Panc1 (cell line): Measurements from ENCODE around the gene DVL1.

Source experiments
- POLR2AphosphoS5 ChIP-seq: IDR thresholded peaks from 2 replicates; pipeline ENCODE4 v1.6.1; 2012; ENCODE audit warnings: mild to moderate bottlenecking, low read depth, low read length, moderate library complexity
- TF ChIP-seq, protein P1 (sequence below): fragments of 450-650 bp; IDR thresholded peaks from 2 replicates; pipeline ENCODE4 v1.5.1; 2017; ENCODE audit warnings: mild to moderate bottlenecking

GRCh38 chr1:1307923-1308755, 41.1 kb downstream of the DVL1 start, which contains the start of the genes ACAP3 and PUSL1:
- TF ChIP-seq, protein P1, sequence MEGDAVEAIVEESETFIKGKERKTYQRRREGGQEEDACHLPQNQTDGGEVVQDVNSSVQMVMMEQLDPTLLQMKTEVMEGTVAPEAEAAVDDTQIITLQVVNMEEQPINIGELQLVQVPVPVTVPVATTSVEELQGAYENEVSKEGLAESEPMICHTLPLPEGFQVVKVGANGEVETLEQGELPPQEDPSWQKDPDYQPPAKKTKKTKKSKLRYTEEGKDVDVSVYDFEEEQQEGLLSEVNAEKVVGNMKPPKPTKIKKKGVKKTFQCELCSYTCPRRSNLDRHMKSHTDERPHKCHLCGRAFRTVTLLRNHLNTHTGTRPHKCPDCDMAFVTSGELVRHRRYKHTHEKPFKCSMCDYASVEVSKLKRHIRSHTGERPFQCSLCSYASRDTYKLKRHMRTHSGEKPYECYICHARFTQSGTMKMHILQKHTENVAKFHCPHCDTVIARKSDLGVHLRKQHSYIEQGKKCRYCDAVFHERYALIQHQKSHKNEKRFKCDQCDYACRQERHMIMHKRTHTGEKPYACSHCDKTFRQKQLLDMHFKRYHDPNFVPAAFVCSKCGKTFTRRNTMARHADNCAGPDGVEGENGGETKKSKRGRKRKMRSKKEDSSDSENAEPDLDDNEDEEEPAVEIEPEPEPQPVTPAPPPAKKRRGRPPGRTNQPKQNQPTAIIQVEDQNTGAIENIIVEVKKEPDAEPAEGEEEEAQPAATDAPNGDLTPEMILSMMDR, result no peak; the same call in 1 of the 2 replicates
- peak; percentile 49; the same call in 1 of the 2 replicates for TF ChIP-seq POLR2AphosphoS5
